ENCODE results near the gene PRSS2. TPM values are rescaled to one million over a fixed set of nuclear protein-coding genes. Genes with fewer than 3 reads are reported as not detected.

Gene PRSS2
- total RNA-seq, 1 donor from 2014 or later: not detected

DNA sequence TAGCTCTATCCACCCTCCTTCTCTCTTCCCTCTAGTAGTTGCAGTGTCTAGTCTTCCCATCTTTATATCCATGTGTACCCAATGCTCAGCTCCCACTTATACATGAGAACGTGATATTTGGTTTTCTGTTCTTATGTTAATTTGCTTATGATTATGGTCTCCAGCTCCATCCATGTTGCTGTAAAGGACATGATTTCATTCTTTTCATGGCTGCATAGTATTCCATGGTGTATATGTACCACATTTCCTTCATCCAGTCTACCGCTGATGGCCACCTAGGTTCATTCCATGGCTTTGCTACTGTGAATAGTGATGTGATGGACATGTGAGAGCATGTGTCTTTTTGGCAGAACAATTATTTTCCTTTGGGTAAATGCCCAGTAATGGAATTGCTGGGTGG, 6.5 kb downstream of the PRSS2 start:
- peaks cover 4% of the 10 kb centered on the region for H3K27me3 ChIP-seq (ENCODE audit: control insufficient read depth, insufficient read depth, low read length)
- DNase-seq (ENCODE audit: low read depth) (no peak), FAIRE-seq (no peak)
- no peak overlapping the region for H3K4me3 ChIP-seq (ENCODE audit: low read depth, low read length)
- no peaks in the 10 kb centered on the region for H3K36me3 ChIP-seq (ENCODE audit: control insufficient read depth, insufficient read depth, low read length)
- no peak for TF ChIP-seq CTCF (IDR thresholded peaks at IDR 0.05; ENCODE audit: insufficient read depth, low read length, severe bottlenecking)

DNA sequence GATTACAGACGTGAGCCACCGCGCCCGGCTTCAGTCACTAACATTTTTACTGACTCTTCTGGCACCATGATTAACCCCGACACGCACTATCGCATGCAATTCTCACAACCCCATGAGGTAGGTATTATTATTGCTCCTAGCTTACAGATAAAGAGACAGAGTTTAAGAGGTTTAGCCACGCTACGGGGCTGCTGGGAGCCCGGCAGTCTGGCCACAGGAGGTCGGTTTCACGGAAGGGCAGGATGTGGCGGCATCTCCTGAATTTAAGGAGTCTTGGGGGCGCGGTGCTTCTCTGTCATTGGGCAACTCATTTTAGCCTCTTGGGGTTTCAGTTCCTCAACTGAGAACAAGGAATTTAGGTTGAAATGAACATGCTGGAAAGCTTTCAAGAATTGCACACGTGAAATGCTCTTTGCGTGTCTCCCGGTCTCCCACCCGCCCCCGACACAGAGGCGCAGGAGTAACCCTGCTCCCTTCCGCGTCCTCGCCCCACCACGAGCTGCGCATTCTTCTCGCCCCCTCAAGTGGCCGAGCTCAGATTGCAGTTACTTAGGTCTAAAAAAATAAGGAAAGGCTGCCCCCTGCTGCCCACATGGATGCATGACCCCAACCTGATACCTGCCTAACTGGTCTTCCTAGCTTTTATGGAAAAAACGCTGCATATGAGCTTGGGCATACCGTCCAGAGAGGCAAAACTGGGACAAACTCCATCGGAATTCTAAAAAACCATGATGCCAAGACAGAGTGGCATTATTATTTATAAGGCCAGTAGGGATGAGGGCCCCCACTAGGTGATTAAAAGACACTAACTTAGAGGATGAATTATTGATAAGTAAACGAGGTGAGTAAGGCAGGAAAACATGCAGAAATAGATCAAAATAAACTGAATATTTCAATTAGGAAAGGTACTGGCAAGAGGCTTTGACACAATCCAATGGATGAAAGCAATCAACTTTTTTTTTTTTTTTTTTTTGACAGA, 12.4 kb downstream of the PRSS2 start:
- peak overlapping the region; percentile 7 for H3K4me3 ChIP-seq (ENCODE audit: low read depth, low read length)
- no peak for FAIRE-seq

GRCh38 chr7:142784096-142784495, 13.3 kb downstream of the PRSS2 start:
- Histone ChIP-seq H3K27me3 (ENCODE audit: control insufficient read depth, insufficient read depth, low read length) (peaks cover 4% of the 10 kb centered on the region), H3K4me3 (ENCODE audit: low read depth, low read length) (no peak overlapping the region), H3K36me3 (ENCODE audit: control insufficient read depth, insufficient read depth, low read length) (no peaks in the 10 kb centered on the region)
- no peak for TF ChIP-seq CTCF (IDR thresholded peaks at IDR 0.05; ENCODE audit: insufficient read depth, low read length, severe bottlenecking)
- DNase-seq (ENCODE audit: low read depth) (no peak), FAIRE-seq (no peak)

More for the DNA sequence above, 12.4 kb downstream of the PRSS2 start:
- Histone ChIP-seq H3K27me3 (ENCODE audit: control insufficient read depth, insufficient read depth, low read length) (peaks cover 4% of the 10 kb centered on the region), H3K36me3 (ENCODE audit: control insufficient read depth, insufficient read depth, low read length) (no peaks in the 10 kb centered on the region)
- peak; percentile 72 for DNase-seq (ENCODE audit: low read depth)
- peak; percentile 94 for TF ChIP-seq CTCF (IDR thresholded peaks at IDR 0.05; ENCODE audit: insufficient read depth, low read length, severe bottlenecking)

GRCh38 chr7:142784716-142785115, 13.9 kb downstream of the PRSS2 start:
- TF ChIP-seq CTCF (IDR thresholded peaks at IDR 0.05; ENCODE audit: insufficient read depth, low read length, severe bottlenecking): no peak
- H3K4me3 ChIP-seq (ENCODE audit: low read depth, low read length): no peak overlapping the region
- no peaks in the 10 kb centered on the region for H3K36me3 ChIP-seq (ENCODE audit: control insufficient read depth, insufficient read depth, low read length)
- FAIRE-seq (no peak), DNase-seq (ENCODE audit: low read depth) (no peak)
- no peaks in the 10 kb centered on the region for H3K27me3 ChIP-seq (ENCODE audit: control insufficient read depth, insufficient read depth, low read length)

GRCh38 chr7:142785841-142786250, 15.1 kb downstream of the PRSS2 start:
- DNase-seq (ENCODE audit: low read depth) (no peak), FAIRE-seq (no peak)
- no peak for TF ChIP-seq CTCF (IDR thresholded peaks at IDR 0.05; ENCODE audit: insufficient read depth, low read length, severe bottlenecking)
- Histone ChIP-seq H3K4me3 (ENCODE audit: low read depth, low read length) (no peak overlapping the region), H3K27me3 (ENCODE audit: control insufficient read depth, insufficient read depth, low read length) (no peaks in the 10 kb centered on the region), H3K36me3 (ENCODE audit: control insufficient read depth, insufficient read depth, low read length) (no peaks in the 10 kb centered on the region)

Measured in bronchial epithelial cell (primary cell).